Spinal cord (tissue), 10 donors: Measurements from ENCODE around the gene MMP8. TPM values are rescaled to one million over a fixed set of nuclear protein-coding genes. Genes with fewer than 3 reads are reported as not detected.

Experiments used
- DNase-seq, 6 donors: peaks; one replicate each; pipeline versions ENCODE4 v3.0.0 to v3.0.0-alpha.2; 2013 to 2015; ENCODE audit warnings: low spot score in 6 of 6, low read depth in 4 of 6
- H3K27ac ChIP-seq: one replicate; pipeline ENCODE4 v1.5.1; 2013; ENCODE audit warnings: low read depth, low read length, control low read depth
- H3K27me3 ChIP-seq: one replicate; pipeline ENCODE4 v1.6.1; 2013; ENCODE audit warnings: low read length; ENCODE audit not compliant: control insufficient read depth, insufficient read depth
- H3K36me3 ChIP-seq: one replicate; pipeline ENCODE4 v1.6.1; 2013; ENCODE audit warnings: low read length; ENCODE audit not compliant: control insufficient read depth, insufficient read depth
- H3K4me1 ChIP-seq: one replicate; pipeline ENCODE4 v1.6.1; 2013; ENCODE audit warnings: low read length; ENCODE audit not compliant: control insufficient read depth, insufficient read depth
- H3K4me3 ChIP-seq: one replicate; pipeline ENCODE4 v1.5.1; 2013; ENCODE audit warnings: low read depth, low read length, control low read depth
- H3K9me3 ChIP-seq: one replicate; pipeline ENCODE4 v1.6.1; 2013; ENCODE audit warnings: low read length; ENCODE audit not compliant: control insufficient read depth, insufficient read depth
- WGBS: methylation state at CpG from one replicate; pipeline ENCODE4 v1.1.5; 2013; ENCODE audit warnings: missing lambda C conversion rate; ENCODE audit not compliant: insufficient coverage; 5-methylcytosine and 5-hydroxymethylcytosine counted together
- polyA plus RNA-seq, 2 donors: library from polyadenylated mRNA; unstranded; fragments of 120-200 nt; gene quantifications; one replicate each; pipeline ENCODE4 v1.2.1, GENCODE V29; 2013; ENCODE audit not compliant: insufficient read length in 2 of 2
- total RNA-seq, 2 donors: library from RNA; depleted of rRNA in 1 of 2; stranded (reverse); fragments of 120-200 nt in 1 of 2; fragments of >200 nt in 1 of 2; gene quantifications; one replicate each; pipeline versions ENCODE4 v1.2.3 to v1.2.4, GENCODE V29; 2013 to 2014
- donor health status: healthy.

Gene MMP8
- total and polyA plus RNA-seq, 4 donors, result 14.5 TPM; not detected in 3

DNA sequence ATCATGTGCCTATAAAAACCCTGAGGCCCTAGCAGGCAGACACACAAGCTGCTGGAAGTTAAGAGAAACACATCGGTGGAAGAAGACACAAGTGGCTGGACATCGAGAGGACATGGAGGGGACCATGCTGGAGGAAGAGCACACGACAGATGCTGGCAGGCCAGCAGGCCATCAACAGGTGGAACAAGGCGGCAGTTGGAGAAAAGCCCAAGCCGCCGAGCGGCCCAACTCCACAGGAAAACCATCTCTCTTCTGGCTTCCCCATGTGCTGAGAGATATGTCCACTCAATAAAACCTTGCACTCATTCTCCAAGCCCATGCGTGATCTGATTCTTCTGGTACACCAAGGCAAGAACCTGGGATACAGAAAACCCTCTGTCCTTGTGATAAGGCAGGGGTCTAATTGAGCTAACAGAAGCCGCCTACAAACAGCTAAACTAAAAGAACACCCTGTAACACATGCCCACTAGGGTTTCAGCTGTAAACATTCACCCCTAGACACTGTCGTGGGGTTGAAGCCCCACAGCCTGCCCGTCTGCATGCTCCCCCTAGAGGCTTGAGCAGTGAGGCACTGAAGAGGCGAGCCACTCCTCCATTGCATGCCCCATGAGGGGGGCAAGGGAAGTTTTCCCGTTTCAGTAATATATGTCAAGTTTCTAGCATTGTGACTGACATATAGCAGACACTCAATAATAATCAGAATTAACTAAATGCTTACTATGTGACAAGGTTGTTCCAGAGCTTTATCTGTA, 60.6 kb downstream of the MMP8 start:
- Histone ChIP-seq H3K36me3 (no peaks in the 10 kb centered on the region), H3K27me3 (no peaks in the 10 kb centered on the region), H3K27ac (no peak overlapping the region), H3K4me1 (no peaks in the 10 kb centered on the region), H3K4me3 (no peak overlapping the region), H3K9me3 (no peaks in the 10 kb centered on the region)
- DNase-seq, result no peak
- 79% methylated on average over 9 of the region's 13 CpGs for WGBS

DNA sequence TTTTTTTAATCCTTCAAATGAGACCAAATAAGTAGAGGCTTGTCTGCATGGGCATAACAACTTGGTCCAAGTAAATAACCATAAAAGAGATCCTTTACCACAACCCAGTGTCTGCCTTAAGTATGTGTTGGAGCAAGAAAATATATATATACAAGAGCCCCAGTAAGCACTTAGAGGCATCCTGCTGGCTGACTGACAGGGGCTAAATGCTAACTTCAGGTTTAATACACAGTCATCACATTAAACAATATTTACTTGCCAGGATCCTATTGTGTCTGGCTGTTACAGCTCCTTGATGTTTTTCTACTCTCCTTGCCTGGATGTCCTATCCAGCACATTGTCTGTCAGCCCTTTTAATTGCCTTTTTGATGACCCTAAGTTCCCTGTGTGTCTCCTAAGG, 62.1 kb downstream of the MMP8 start:
- no peak overlapping the region for H3K27ac ChIP-seq
- no peaks in the 10 kb centered on the region for H3K36me3 ChIP-seq
- H3K27me3 ChIP-seq, result no peaks in the 10 kb centered on the region
- H3K9me3 ChIP-seq, result no peaks in the 10 kb centered on the region
- no peak for DNase-seq
- no peak overlapping the region for H3K4me3 ChIP-seq
- no peaks in the 10 kb centered on the region for H3K4me1 ChIP-seq

Other genes with a start within 250 kb of the MMP8 start
- under 1 TPM in 1 of 2 donors, not detected in 1; 0.20 TPM for gene MMP7, start 194.2 kb downstream of the MMP8 start, total RNA-seq
- under 1 TPM in 1 of 2 donors, not detected in 1; 0.18 TPM for gene MMP7, start 194.2 kb downstream of the MMP8 start, polyA plus RNA-seq
- gene MMP20, start 99.6 kb downstream of the MMP8 start, total RNA-seq, result under 1 TPM in 1 of 2 donors, not detected in 1; 0.10 TPM
- gene MMP20, start 99.6 kb downstream of the MMP8 start, polyA plus RNA-seq, result not detected
- not detected for gene MMP27, start 19.2 kb downstream of the MMP8 start, total RNA-seq
- not detected for gene MMP27, start 19.2 kb downstream of the MMP8 start, polyA plus RNA-seq
- under 1 TPM in 1 of 2 donors, not detected in 1; 0.39 TPM for gene MMP10, start 55.7 kb upstream of the MMP8 start, total RNA-seq
- not detected for gene MMP10, start 55.7 kb upstream of the MMP8 start, polyA plus RNA-seq
- under 1 TPM in 1 of 2 donors, not detected in 1; 0.06 TPM for gene MMP1, start 73.2 kb upstream of the MMP8 start, total RNA-seq
- under 1 TPM in 1 of 2 donors, not detected in 1; 0.08 TPM for gene MMP1, start 73.2 kb upstream of the MMP8 start, polyA plus RNA-seq
- gene MMP3, start 118.7 kb upstream of the MMP8 start, total RNA-seq, result under 1 TPM in 1 of 2 donors, not detected in 1; 0.10 TPM
- gene MMP3, start 118.7 kb upstream of the MMP8 start, polyA plus RNA-seq, result not detected
- gene MMP12, start 150.0 kb upstream of the MMP8 start, total RNA-seq, result not detected
- under 1 TPM in 1 of 2 donors, not detected in 1; 0.09 TPM for gene MMP12, start 150.0 kb upstream of the MMP8 start, polyA plus RNA-seq
- 1 to 10 TPM; 1.5 to 1.7 TPM for gene MMP13, start 230.8 kb upstream of the MMP8 start, total RNA-seq
- under 1 TPM in 1 of 2 donors, not detected in 1; 0.08 TPM for gene MMP13, start 230.8 kb upstream of the MMP8 start, polyA plus RNA-seq